ENCODE measurements around the gene KIAA1958.

The KIAA1958 gene

GRCh38 chr9:112531666-112532282 lies 45.1 kb downstream of the KIAA1958 start:
- no peak for DNase-seq

GRCh38 chr9:112532427-112532826 lies 45.8 kb downstream of the KIAA1958 start:
- no peak for DNase-seq

GRCh38 chr9:112533660-112534059 lies 47.0 kb downstream of the KIAA1958 start:
- no peak for DNase-seq

- no peak for DNase-seq
Measured at GRCh38 chr9:112535301-112535700, 48.7 kb downstream of the KIAA1958 start.

- DNase-seq, result no peak
Measured at GRCh38 chr9:112535811-112536210, 49.2 kb downstream of the KIAA1958 start.

- no peak for DNase-seq
Measured at GRCh38 chr9:112537561-112537960, 50.9 kb downstream of the KIAA1958 start.

GRCh38 chr9:112540800-112541199 lies 54.2 kb downstream of the KIAA1958 start:
- no peak for DNase-seq

- DNase-seq, result no peak
Measured at GRCh38 chr9:112541685-112542084, 55.1 kb downstream of the KIAA1958 start.

- DNase-seq, result no peak
Measured at GRCh38 chr9:112542593-112543292, 56.1 kb downstream of the KIAA1958 start.

- no peak for DNase-seq
Measured at GRCh38 chr9:112544477-112544876, 57.9 kb downstream of the KIAA1958 start.

GRCh38 chr9:112545237-112545636 lies 58.6 kb downstream of the KIAA1958 start:
- DNase-seq, result no peak

- no peak for DNase-seq
Measured at GRCh38 chr9:112546149-112547012, 59.8 kb downstream of the KIAA1958 start.

- no peak for DNase-seq
Measured at GRCh38 chr9:112548051-112548440, 61.4 kb downstream of the KIAA1958 start.

GRCh38 chr9:112548836-112549595 lies 62.4 kb downstream of the KIAA1958 start:
- no peak for DNase-seq

- DNase-seq, result no peak
Measured at GRCh38 chr9:112550531-112550930, 63.9 kb downstream of the KIAA1958 start.

- no peak for DNase-seq
Measured at GRCh38 chr9:112551641-112552040, 65.0 kb downstream of the KIAA1958 start.

- DNase-seq, result no peak
Measured at GRCh38 chr9:112552229-112553056, 65.8 kb downstream of the KIAA1958 start.

- no peak for DNase-seq
Measured at GRCh38 chr9:112553256-112553826, 66.7 kb downstream of the KIAA1958 start.

GRCh38 chr9:112554516-112554915 lies 67.9 kb downstream of the KIAA1958 start:
- no peak for DNase-seq

GRCh38 chr9:112555101-112555643 lies 68.5 kb downstream of the KIAA1958 start:
- DNase-seq, result no peak

GRCh38 chr9:112555844-112556482 lies 69.3 kb downstream of the KIAA1958 start:
- DNase-seq, result no peak

Measured in retina (tissue), 1 donor.